Sciatic nerve (tissue), 2 donors: ENCODE results near the gene NDC1. TPM values are rescaled to one million over a fixed set of nuclear protein-coding genes. Genes with fewer than 3 reads are reported as not detected.
"Not testable (repeated sequence)": the region's sequence is repeated elsewhere in the genome, so short reads cannot be mapped to it uniquely, and the experiment has no call there.

Experiments
- ATAC-seq: fragments of 200-7000 bp; cut with Tn5 transposase; one replicate; pipeline ENCODE4 v1.9.1; 2020; ENCODE audit warnings: mild to moderate bottlenecking, moderate library complexity
- DNase-seq: peaks from one replicate; pipeline ENCODE4 v3.0.0-alpha.2; 2020; ENCODE audit warnings: low spot score
- intact Hi-C: fragments of 100-400 bp; cut with DNase I; formaldehyde crosslinking; loops from one replicate; pipeline ENCODE4 v1.14.2; 2022
- total RNA-seq: library from RNA; stranded (reverse); fragmentation: NEBNext Ultra II Directional; extraction: Animal tissue kit (Norgen Biotek cat#: 25700); gene quantifications from one replicate; pipeline ENCODE4 v1.2.1, GENCODE V29; 2021
- donor health status: DM: no; HTN: no; CAD: no.
- donor health status: DM: no; HTN: no; CAD: no.

The NDC1 gene
- total RNA-seq: 8.0 TPM

GRCh38 chr1:53837924-53838653 is at the start of gene NDC1:
TSS of gene NDC1 (minus strand) at chr1:53838296. CDS start at chr1:53838261, 35 bp downstream.
- ATAC-seq (peak; percentile 99), DNase-seq (peak; percentile 91)
- intact Hi-C loops: no loop called here

- intact Hi-C loops, DNase-seq, ATAC-seq: not testable (repeated sequence)
Observed at GRCh38 chr1:53883600-53883999, 45.5 kb upstream of the NDC1 start.

- ATAC-seq, DNase-seq, intact Hi-C loops: not testable (repeated sequence)
Observed at GRCh38 chr1:53881853-53882252, 43.8 kb upstream of the NDC1 start.

- intact Hi-C loops: no loop called here
- no peak for DNase-seq
- no peak for ATAC-seq
Observed at GRCh38 chr1:53878492-53879105, 40.5 kb upstream of the NDC1 start.

- ATAC-seq, intact Hi-C loops, DNase-seq: not testable (repeated sequence)
Observed at GRCh38 chr1:53875150-53875549, 37.1 kb upstream of the NDC1 start.

- intact Hi-C loops: no loop called here
- ATAC-seq (no peak), DNase-seq (no peak)
Observed at GRCh38 chr1:53871773-53872484, 33.8 kb upstream of the NDC1 start.

- ATAC-seq (no peak), DNase-seq (no peak)
- intact Hi-C loops: no loop called here
Observed at GRCh38 chr1:53871221-53871620, 33.1 kb upstream of the NDC1 start.

GRCh38 chr1:53869454-53870117 is 31.5 kb upstream of the NDC1 start:
- intact Hi-C loops: no loop called here
- DNase-seq (no peak), ATAC-seq (no peak)

- DNase-seq: no peak
- intact Hi-C loops: no loop called here
- no peak for ATAC-seq
Observed at GRCh38 chr1:53868565-53868964, 30.5 kb upstream of the NDC1 start.

GRCh38 chr1:53862507-53862906 is 24.4 kb upstream of the NDC1 start:
- DNase-seq (no peak), ATAC-seq (no peak)
- intact Hi-C loops: no loop called here

- peak; percentile 60 for ATAC-seq
- intact Hi-C loops: no loop called here
- no peak for DNase-seq
Observed at GRCh38 chr1:53860967-53861411, 22.9 kb upstream of the NDC1 start.

- intact Hi-C loops: no loop called here
- DNase-seq (no peak), ATAC-seq (no peak)
Observed at GRCh38 chr1:53851571-53852285, 13.6 kb upstream of the NDC1 start.

- intact Hi-C loops: no loop called here
- ATAC-seq (no peak), DNase-seq (no peak)
Observed at GRCh38 chr1:53850082-53850673, 12.1 kb upstream of the NDC1 start.

GRCh38 chr1:53847980-53848379 is 9.9 kb upstream of the NDC1 start:
- ATAC-seq: no peak
- intact Hi-C loops: no loop called here

GRCh38 chr1:53842347-53842746 is 4.3 kb upstream of the NDC1 start:
- ATAC-seq (no peak), DNase-seq (no peak)
- intact Hi-C loops: no loop called here

More at GRCh38 chr1:53847980-53848379, 9.9 kb upstream of the NDC1 start:
- no peak for DNase-seq

GRCh38 chr1:53838654-53838974 is 518 bp upstream of the NDC1 start:
- ATAC-seq (no peak), DNase-seq (no peak)
- intact Hi-C loops: no loop called here

- intact Hi-C loops: no loop called here
- no peak for DNase-seq
- no peak for ATAC-seq
Observed at GRCh38 chr1:53837646-53837923, 511 bp downstream of the NDC1 start.

- no peak for DNase-seq
- no peak for ATAC-seq
- intact Hi-C loops: no loop called here
Observed at GRCh38 chr1:53835491-53835890, 2.6 kb downstream of the NDC1 start.

GRCh38 chr1:53834776-53835175 is 3.3 kb downstream of the NDC1 start:
- ATAC-seq (no peak), DNase-seq (no peak)
- intact Hi-C loops: no loop called here
